GM21576 (cell line): Measurements from ENCODE around the gene MMP20.
A peak's percentile ranks its signal among the peaks of the same experiment; 100 is the strongest.

Source experiments
- ATAC-seq: cut with Tn5 transposase; IDR thresholded peaks from one replicate; pipeline ENCODE4 v1.9.1; 2021; ENCODE audit warnings: mild to moderate bottlenecking, moderate library complexity; ENCODE audit not compliant: unreplicated experiment

The MMP20 gene

DNA sequence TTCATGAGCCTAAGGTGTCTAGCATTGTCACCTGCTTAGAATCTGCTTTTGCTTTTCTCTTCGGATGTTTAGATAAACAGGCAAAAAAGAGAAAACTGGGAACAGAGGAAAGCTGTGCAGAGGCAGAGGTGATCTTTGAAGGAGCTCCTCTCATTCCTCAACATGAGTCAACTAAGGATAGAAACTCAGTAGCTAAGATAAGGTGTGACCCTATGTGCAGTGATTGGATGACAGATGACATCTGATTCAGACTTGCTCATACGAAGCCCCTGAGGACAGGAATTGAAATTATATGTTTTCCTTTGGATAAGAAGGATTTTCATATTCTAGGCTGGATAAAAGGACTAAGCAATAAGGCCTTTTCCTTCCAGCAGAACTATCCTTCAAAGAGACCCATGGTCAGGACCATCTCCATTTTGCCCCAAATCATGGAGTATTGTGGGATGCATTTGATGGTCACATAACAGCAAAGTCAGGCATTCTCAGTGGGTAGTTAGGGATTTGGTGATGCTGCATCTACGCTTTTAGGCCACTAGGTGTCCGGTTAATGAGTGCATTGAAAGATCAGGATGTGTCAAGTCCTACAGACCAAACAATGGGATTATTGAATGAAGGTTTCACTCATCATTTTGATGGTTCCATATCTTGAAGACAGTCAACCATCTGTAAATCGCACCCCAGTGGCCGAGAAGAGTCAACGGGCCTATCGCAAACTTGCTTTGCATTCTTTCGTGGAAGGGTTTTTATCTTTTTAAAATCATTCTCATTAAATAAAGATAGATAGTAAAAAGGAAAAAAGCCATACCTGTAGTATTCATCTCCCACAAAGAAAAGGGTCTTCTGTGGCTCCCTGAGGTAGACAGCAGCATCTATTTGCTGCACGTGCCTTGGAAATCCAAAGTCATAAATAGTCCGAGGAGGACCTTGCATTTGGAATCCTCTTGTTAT is 32.2 kb downstream of the MMP20 start:
- no peak for ATAC-seq

DNA sequence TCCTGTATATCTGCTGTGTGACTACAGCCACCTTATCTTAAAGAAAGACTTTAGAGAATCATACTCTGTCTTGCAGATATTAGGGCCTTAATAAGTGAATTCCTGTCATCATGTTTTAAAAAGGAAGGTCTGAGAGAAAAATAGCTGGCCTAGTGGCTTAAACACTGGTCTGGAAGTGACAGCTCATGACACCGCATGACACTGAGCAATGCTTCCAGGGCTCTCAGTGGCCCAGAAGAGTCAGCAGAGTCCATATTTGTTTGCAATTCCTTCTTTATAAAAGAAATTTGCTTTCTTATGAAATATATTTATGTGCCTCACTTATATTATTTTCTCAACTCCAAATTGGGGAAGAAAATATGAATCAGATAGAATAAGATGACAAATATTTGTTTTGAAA is 33.0 kb downstream of the MMP20 start:
- no peak for ATAC-seq

DNA sequence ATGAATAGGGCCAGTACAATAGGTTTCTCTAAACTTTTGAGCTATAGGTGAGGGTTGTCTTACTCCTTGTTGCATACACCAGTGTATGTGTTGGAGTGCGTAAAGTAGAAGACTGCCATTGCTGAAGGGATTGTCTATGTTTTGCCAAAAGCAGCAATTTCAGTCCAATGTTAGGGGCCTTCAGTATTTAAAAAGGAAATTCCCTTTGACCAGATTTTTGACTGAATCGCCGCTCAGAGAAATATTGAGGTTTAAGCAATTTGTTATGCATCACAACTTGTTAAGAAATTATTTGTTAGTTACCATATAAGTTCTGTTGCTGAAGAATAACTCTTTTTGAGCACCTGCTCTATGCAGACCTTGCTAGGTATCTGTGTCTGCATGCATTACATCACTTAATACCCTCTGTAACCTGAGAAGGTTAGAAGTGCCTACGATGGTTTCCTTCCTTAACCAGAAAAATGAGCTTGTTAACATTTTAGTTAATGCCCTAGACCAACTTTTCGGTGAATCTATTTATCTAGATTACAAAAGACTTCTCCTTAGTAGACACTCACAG is 33.9 kb downstream of the MMP20 start:
- ATAC-seq = no peak

DNA sequence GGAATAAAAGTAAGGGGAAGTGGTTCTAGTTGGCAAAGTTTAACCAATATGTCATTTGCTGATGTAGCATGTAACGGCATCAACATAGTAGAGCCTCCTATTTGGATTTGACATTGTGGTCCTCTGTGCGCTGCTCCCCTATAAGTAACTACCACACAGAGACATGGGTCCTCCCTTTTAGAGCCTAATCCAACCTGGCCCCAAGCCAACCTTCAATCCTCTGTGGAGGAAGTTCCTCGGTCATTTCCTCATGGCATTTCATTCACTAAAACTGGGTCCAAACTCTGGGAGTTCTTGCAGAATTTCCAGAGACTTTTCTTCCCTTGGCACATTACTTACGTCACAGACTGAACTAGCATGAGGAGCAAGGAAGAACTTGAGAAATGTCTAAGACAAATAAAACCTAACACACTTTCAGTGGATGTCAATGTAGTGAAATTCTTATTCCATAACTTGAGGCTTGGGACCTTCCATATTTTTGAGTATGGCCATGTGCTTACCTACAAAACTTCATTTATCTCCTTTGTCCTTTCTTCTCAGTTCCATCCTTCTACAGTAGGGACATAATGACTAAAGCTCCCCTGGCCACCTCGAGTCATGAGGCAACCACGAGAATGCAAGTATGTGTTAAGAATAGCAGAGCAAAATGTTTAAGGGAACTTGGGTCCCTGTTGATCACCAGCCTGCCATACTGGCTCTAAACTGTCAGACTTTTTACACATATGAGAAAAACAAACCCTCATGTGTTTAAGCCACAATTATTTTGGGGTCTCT is 34.7 kb downstream of the MMP20 start:
- ATAC-seq = no peak

DNA sequence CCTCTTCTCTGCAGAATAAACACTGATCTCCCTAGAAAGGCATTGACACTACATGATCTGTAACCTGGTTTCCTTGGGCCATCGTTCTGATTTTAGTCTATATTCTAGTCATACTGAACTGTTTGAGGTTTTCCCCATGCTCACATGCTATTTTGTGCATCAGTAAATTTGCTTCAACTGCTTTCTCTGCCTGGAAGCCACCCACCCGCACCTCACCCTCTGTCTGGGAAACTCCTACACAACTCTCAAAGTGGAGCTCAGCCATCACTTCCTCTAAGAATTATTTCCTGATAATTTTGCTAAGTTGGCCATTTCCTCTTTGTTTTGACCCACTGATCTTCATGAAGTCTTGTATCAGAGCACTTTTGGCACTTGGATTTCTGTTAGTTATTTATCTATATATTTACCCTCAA is 36.1 kb downstream of the MMP20 start:
- peak; percentile 75 for ATAC-seq

DNA sequence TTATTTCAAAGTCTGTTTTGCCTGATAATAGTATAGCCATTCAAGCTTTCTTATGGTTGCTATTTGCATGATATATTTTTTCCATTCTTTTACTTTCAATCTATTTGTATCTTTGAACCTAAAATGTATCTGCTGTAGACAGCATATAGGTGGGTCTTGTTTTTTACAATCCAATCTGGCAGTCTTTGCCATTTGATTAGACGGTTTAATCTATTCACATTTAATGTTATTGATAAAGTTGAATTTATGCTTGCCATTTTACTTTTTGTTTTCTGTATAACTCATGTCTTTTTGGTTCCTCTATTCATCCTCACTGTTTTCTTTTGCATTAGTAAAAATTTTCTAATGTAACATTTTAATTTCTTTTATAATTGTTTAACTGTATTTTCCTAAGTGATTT is 37.4 kb downstream of the MMP20 start:
- no peak for ATAC-seq

DNA sequence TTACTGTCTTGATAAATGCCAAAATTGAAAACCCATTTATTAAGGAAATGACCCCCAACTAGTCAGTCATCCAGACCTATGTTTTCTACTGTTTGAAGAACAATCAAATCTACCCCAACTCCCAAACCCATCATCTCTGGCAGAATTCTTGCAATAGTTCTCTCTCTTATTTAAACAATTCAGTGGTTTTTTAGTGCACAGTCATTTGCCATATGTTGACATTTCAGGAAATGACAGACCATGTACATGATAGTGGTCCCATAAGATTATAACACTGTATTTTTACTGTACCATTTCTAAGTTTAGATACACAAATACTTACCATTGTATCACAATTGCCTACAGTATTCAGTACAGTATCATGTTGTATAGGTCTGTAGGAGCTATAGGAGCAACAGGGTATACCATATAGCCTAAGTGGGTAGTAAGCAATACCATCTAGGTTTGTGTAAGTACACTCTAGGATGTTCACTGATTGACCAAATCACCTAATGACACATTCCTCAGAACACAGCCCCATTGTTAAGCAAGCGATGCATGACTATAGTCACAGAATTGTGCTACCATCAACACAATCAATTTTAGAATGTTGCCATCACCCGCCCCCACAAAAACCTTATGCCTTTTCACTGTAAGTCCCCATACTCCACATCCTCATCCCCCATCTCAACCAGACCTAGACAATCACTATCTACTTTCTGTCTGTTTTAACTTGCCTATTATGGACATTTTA is 41.8 kb downstream of the MMP20 start:
- no peak for ATAC-seq

DNA sequence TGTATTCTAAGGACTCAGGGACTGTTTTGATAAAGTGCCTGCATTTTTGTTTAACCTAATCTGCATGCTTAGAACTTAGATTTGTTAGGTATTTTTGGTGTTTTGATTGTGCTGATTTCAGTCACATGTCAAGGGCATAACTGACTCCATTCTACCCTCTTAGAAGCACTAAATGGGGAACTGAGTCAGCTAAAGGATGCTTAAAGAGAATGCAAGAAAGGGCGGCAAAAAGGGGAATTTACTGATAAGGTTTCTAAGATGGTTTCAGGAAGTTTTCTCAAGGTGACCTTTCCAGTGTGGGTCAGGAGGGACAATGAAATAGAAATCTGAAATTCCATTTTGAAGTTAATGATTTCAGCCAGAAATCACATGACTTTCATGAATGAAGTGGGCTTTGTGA is 43.0 kb downstream of the MMP20 start:
- ATAC-seq = no peak

DNA sequence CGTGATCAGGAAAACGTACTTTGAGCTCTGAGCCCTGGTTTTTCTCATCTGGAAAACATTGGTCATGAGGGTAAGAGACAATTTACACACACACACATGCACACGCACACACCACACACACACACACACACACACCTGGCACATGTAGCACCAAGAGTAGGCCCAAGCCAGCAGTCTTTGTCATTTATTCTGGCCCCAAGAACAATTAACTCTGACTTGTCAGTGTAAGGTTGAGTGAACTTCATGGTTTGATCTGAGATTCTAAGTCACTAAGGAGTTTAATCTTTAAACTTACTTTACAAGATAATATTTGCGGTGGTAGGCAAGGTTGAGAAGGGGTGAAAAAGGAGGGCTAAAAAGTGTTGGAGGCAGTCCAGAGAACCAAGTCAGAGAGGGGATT is 44.1 kb downstream of the MMP20 start:
- ATAC-seq = no peak

DNA sequence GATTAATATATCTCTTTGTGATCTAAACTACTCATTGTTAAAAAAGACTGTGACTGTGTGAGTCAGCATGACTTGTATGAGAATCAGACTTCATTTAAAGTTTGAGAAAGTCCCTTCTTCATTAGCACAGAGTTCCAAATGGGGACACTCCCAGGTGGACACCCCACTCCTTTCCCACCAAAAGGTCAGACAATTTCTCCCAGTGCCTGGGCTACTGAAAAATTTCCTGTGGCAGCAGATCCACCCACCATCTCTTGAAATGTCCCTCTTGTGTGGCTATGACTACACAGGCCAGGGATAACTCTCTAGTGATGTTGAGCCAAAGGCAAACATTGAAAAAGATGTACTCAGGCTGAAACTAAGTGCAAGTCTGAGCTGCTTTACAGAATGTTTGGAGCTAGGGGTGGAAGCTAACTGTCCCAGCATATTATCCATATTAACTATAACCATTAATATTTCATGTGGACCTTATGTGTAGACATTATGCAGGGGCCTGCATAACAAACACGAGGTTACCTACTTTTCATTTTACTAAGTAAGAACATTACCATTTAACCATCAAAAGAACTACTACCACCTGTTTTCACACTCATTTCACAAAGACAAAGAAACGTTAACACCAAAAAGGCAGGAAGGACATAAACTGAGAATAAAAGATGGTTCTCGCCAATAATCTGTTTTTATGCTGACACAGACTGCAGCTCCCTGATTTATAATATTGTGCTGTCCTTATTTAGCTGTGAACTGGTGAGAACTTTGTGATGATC is 44.8 kb downstream of the MMP20 start:
- peak; percentile 43 for ATAC-seq

DNA sequence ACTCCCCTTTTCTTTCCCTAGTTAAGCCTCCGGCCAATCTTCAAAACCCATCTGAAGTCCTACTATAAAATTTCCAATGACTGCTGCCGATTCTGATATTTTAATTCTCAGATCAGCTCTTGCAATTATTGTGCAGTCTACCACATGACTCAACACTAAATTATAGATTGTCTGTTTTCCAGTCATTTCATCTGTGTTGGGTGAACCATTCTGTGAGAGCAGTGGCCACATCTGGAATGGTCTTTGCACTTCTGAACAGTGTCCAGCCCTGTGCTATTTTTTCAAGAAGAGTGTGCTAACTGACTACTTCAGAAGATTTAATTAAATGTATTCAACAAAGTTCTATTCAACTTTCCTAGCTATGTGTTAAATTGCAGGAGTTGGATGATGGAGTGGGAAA is 47.4 kb downstream of the MMP20 start:
- ATAC-seq = no peak

DNA sequence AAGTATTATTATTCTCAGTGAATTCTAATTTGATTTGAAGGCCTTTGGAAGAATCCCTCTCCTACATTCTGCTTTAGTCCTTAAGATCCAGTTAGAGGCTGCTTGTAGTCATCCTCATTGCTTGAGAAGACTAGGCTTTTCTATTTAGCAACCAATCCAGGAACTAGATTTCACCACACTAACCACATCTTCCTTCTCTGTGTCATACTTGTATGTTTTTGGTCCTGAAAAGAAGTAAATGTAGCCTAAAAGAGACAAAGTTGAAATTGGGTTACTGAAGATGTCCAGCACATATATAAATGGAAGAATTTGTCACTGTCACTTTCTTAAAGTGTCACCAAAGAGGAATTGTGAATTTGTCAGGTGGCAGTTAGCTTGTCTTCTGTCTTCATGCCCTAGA is 48.0 kb downstream of the MMP20 start:
- peak; percentile 48 for ATAC-seq

DNA sequence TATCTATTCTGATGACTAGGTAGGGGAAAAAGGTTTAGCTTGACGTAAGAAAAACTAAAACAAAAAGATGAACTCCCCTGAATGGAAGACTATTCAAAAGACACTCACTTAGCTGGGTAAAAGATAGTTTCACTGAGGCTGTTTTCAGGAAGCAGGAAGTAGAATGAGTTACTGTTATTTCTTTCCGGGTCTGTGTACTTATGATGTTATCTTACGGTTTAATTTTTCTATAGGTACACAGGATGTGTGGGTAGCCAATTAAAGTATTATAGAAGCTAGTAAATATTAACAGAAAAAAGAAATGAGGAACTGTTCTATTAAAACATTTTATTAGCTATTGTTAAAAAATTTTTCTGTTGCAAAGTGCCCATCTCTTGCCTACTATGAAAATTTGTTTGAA is 48.8 kb downstream of the MMP20 start:
- no peak for ATAC-seq

DNA sequence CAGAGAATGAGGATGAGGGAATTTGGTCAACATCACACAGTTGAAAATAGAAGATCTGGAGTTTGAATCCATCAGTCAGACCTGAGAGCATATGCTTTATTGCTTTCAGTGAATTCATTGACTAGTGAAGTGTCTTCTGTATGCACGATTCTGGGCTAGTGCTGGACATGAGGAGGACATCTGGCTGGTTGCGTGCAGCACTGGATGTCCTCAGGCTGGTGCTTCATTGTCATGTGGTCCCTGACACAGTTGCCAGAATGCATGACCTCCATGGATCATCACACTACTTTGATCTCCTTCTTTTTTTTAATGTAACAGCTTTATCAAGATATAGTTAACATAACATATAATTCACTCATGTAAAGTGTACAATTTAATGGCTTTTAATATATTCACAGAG is 50.1 kb downstream of the MMP20 start:
- ATAC-seq = no peak

DNA sequence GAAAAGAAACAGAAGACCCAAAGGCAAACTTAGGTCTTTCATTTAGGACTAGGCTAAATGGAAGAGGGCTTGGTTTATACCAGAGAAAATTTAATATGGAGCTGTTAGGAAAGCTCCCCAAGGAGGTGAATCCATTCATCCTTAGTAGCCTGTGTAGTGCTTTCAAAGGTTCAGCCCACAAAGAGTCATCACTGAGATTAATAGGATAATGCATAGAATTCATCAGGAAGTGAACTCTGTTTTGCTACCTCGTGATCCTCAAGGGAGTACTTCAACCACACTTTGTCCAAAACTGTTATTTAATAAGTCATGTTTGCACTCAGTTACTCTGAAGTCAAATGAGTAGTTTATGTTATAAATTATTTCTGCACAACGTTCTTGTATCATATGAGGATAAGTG is 51.3 kb downstream of the MMP20 start:
- ATAC-seq = no peak

DNA sequence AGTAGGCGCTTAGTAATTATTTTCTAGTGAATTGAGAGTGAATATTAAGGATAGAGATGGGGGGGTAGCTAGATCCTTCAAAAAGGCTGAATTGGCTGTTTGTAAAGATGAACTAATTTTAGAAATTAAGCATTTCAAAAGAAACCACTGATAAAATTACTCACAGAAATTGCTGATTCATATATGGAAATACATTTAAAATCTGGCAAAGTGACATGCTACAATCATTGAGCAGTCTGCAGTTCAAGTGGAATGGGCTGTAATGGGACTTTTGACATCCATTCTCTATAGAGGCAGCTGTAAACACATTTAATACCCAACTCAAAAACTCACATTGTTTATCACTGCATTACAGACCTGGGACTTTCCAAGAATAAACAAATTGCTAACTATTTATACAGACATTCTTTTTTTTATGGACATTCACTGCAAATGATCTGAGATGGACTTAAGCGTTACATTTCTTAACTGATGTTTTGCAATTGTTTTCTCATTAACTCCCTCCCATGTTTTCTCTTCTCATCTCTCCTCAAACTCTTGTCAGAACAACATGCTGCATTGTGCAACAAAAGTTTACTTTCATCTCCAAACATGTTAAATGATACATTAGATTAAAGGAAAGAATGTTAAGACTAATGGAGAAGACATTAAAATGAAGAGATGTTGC is 52.4 kb downstream of the MMP20 start:
- ATAC-seq = no peak

DNA sequence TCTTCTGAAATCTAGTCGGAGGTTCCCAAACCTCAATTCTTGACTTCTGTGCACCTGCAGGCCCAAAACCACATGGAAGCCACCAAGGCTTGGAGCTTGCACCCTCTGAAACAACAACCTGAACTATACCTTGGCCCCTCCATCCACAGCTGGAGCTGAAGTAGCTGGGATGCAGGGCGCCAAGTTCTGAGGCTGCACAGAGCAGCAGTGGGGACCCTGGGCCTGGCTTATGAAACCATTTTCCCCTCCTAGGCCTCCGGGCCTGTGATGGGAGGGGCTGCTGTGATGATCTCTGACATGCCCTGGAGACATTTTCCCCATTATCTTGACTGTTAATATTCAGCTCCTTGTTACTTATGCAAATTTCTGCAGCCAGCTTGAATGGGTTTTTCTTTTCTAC is 56.3 kb downstream of the MMP20 start:
- ATAC-seq = no peak

DNA sequence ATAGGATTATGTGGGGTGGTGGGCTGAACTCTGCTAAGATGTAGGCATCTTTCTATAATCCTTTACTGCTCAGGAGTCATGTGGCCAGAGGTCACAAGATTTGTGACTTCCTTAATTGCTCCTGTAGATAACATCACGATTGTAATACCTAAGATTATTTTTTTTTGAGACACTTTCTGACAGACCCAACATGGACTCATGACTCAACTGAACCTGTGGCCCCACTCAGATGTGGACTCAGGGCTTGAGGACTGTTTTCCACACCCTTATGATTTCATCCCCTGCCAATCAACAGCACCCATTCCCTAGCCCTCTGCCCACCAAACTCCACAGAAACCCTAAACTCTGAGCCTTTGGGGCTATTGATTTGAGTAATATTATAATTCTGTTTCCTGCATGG is 59.0 kb downstream of the MMP20 start:
- ATAC-seq = no peak

DNA sequence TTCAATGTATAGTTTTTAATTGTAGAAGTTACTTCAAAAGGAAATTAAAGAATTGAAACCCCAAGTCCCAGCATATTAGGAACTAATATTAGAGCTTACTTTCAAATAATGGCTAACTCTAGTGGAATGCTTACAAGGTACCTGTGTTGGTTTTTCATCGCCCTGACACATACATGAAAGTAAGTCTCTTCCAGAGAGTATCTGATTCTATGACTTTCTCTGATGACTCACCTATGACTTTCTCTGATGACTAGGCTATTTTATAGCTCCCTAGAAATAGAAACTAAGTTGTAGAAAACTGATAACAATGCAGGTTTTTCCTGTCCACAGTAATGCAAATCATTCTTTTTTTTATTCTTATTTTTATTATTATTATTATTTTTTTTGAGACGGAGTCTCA is 61.0 kb downstream of the MMP20 start:
- peak; percentile 54 for ATAC-seq

DNA sequence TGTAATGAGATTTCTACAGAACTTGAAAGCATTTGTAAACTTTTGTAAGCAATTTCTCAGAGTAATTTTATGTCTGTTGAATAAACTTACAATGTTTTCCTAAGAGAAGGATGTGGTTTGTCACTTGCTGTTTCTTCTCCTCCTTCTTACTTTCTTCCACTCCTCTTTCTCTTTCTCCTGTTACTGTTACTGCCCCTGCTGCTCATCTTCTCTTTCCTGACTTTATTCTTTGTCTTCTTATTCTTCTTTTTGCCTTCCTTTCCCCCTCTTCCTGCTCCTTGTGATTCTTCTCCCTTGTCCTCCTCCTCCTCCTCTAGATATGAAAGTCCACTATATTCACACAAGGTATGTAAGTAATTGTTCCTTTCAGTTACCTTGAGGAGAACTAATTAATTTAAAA is 63.5 kb downstream of the MMP20 start:
- no peak for ATAC-seq
